Karpas-422 (cell line): Measurements from ENCODE around the gene PCP4L1. TPM values are rescaled to one million over a fixed set of nuclear protein-coding genes. Genes with fewer than 3 reads are reported as not detected.
A peak's percentile ranks its signal among the peaks of the same experiment; 100 is the strongest.

Source experiments
- DNase-seq: peaks from one replicate; pipeline ENCODE4 v3.0.0-alpha.2; 2015
- H2AFZ ChIP-seq: fragments of 200-600 bp; sonication (generic); 2 replicates; pipeline ENCODE4 v1.6.1; 2014; ENCODE audit warnings: antibody characterized with exemption, low read length, mixed read lengths
- H3K27ac ChIP-seq: fragments of 200-600 bp; sonication (generic); 2 replicates; pipeline ENCODE4 v1.5.1; 2014; ENCODE audit warnings: mild to moderate bottlenecking, low read length, moderate library complexity
- H3K27me3 ChIP-seq: fragments of 200-600 bp; sonication (generic); 2 replicates; pipeline ENCODE4 v1.6.1; 2014; ENCODE audit warnings: low read length, mixed read lengths
- H3K36me3 ChIP-seq: fragments of 200-600 bp; sonication (generic); 2 replicates; pipeline ENCODE4 v1.6.1; 2014; ENCODE audit warnings: low read length, mixed read lengths; ENCODE audit not compliant: insufficient read depth
- H3K4me1 ChIP-seq: fragments of 200-600 bp; sonication (generic); 2 replicates; pipeline ENCODE4 v1.6.1; 2014; ENCODE audit warnings: mild to moderate bottlenecking, low read length, mixed read lengths
- H3K4me2 ChIP-seq: fragments of 200-600 bp; sonication (generic); 2 replicates; pipeline ENCODE4 v1.6.1; 2014; ENCODE audit warnings: low read length, low read depth, mild to moderate bottlenecking; ENCODE audit not compliant: poor library complexity, severe bottlenecking
- H3K4me3 ChIP-seq: fragments of 200-600 bp; sonication (generic); 2 replicates; pipeline ENCODE4 v1.5.1; 2014; ENCODE audit warnings: mild to moderate bottlenecking, antibody characterized with exemption, low read length, mixed read lengths
- H3K79me2 ChIP-seq: fragments of 200-600 bp; sonication (generic); 2 replicates; pipeline ENCODE4 v1.6.1; 2014; ENCODE audit warnings: mild to moderate bottlenecking, low read length, mixed read lengths
- H3K9ac ChIP-seq: fragments of 200-600 bp; sonication (generic); 2 replicates; pipeline ENCODE4 v1.6.0; 2014; ENCODE audit warnings: low read length
- H3K9me2 ChIP-seq: fragments of 200-600 bp; sonication (generic), shearing (Covaris generic); replicated peaks from 2 replicates; pipeline ENCODE4 v1.6.0; 2014; ENCODE audit warnings: mild to moderate bottlenecking, low read length, moderate library complexity; ENCODE audit not compliant: insufficient read depth
- H3K9me3 ChIP-seq: fragments of 300-700, 200-600 bp; sonication (generic); 2 replicates; pipeline ENCODE4 v1.6.1; 2014; ENCODE audit warnings: low read length, mixed read lengths
- H4K20me1 ChIP-seq: fragments of 200-600 bp; sonication (generic); 2 replicates; pipeline ENCODE4 v1.6.1; 2014; ENCODE audit warnings: mild to moderate bottlenecking, antibody characterized with exemption, low read length, low read depth; ENCODE audit not compliant: insufficient read depth
- total RNA-seq: library from RNA; depleted of rRNA; stranded (reverse); fragments of >200 nt; shearing (Covaris generic); gene quantifications from 2 replicates; pipeline ENCODE4 v1.2.3, GENCODE V29; 2014; ENCODE audit warnings: low replicate concordance

PCP4L1 gene
- total RNA-seq, 1 experiment from 2014 or later, result not detected

GRCh38 chr1:161298116-161298515 lies 39.6 kb downstream of the PCP4L1 start:
- Histone ChIP-seq H3K9ac (no peak overlapping the region), H4K20me1 (no peaks in the 10 kb centered on the region), H3K4me3 (no peak overlapping the region), H3K4me1 (no peaks in the 10 kb centered on the region), H3K27ac (no peak overlapping the region), H3K36me3 (no peaks in the 10 kb centered on the region), H3K4me2 (no peak overlapping the region), H2AFZ (no peak overlapping the region), H3K9me3 (no peaks in the 10 kb centered on the region), H3K27me3 (no peaks in the 10 kb centered on the region), H3K79me2 (no peaks in the 10 kb centered on the region), H3K9me2 (no peaks in the 10 kb centered on the region)
- DNase-seq, result no peak

GRCh38 chr1:161299347-161299746 lies 40.8 kb downstream of the PCP4L1 start:
- no peak for DNase-seq
- no peak overlapping the region for H2AFZ ChIP-seq
- no peaks in the 10 kb centered on the region for H3K79me2 ChIP-seq
- H3K4me2 ChIP-seq, result no peak overlapping the region
- H3K9me2 ChIP-seq, result no peaks in the 10 kb centered on the region
- no peak overlapping the region for H3K4me3 ChIP-seq
- H3K36me3 ChIP-seq, result no peaks in the 10 kb centered on the region
- no peaks in the 10 kb centered on the region for H4K20me1 ChIP-seq
- H3K9ac ChIP-seq, result no peak overlapping the region
- no peak overlapping the region for H3K27ac ChIP-seq
- H3K27me3 ChIP-seq, result no peaks in the 10 kb centered on the region
- H3K9me3 ChIP-seq, result no peaks in the 10 kb centered on the region
- peaks cover 5% of the 10 kb centered on the region for H3K4me1 ChIP-seq

- Histone ChIP-seq H2AFZ (no peak overlapping the region), H3K79me2 (peaks cover 3% of the 10 kb centered on the region; the same call in 1 of the 2 replicates), H3K4me3 (no peak overlapping the region), H3K4me1 (peaks cover 16% of the 10 kb centered on the region), H3K9me3 (no peaks in the 10 kb centered on the region), H3K9me2 (no peaks in the 10 kb centered on the region), H3K36me3 (no peaks in the 10 kb centered on the region), H3K27ac (no peak overlapping the region), H3K9ac (no peak overlapping the region), H4K20me1 (no peaks in the 10 kb centered on the region), H3K4me2 (no peak overlapping the region), H3K27me3 (no peaks in the 10 kb centered on the region)
- no peak for DNase-seq
These were observed 41.9 kb downstream of the PCP4L1 start for GRCh38 chr1:161300478-161300877.

- Histone ChIP-seq H3K9ac (peak overlapping the region; percentile 89), H3K4me2 (peak overlapping the region; percentile 95), H3K36me3 (no peaks in the 10 kb centered on the region), H4K20me1 (no peaks in the 10 kb centered on the region), H2AFZ (peak overlapping the region; percentile 91; the same call in 1 of the 2 replicates), H3K27me3 (no peaks in the 10 kb centered on the region), H3K9me3 (no peaks in the 10 kb centered on the region), H3K79me2 (peaks cover 3% of the 10 kb centered on the region; the same call in 1 of the 2 replicates), H3K4me1 (peaks cover 34% of the 10 kb centered on the region), H3K9me2 (no peaks in the 10 kb centered on the region), H3K4me3 (peak overlapping the region; percentile 94), H3K27ac (no peak overlapping the region)
- no peak for DNase-seq
These were observed 46.7 kb downstream of the PCP4L1 start for GRCh38 chr1:161304927-161305866.

- H3K27ac ChIP-seq, result no peak overlapping the region
- DNase-seq, result peak; percentile 93
- H3K4me2 ChIP-seq, result peak overlapping the region; percentile 95
- H3K9ac ChIP-seq, result peak overlapping the region; percentile 89
- peaks cover 3% of the 10 kb centered on the region; the same call in 1 of the 2 replicates for H3K79me2 ChIP-seq
- no peaks in the 10 kb centered on the region for H3K27me3 ChIP-seq
- no peaks in the 10 kb centered on the region for H3K9me2 ChIP-seq
- H4K20me1 ChIP-seq, result no peaks in the 10 kb centered on the region
- H3K4me3 ChIP-seq, result peak overlapping the region; percentile 94
- H3K36me3 ChIP-seq, result no peaks in the 10 kb centered on the region
- peaks cover 34% of the 10 kb centered on the region for H3K4me1 ChIP-seq
- peak overlapping the region; percentile 91 for H2AFZ ChIP-seq
- no peaks in the 10 kb centered on the region for H3K9me3 ChIP-seq
These were observed 47.4 kb downstream of the PCP4L1 start for GRCh38 chr1:161305867-161306519.

GRCh38 chr1:161307230-161307768 lies 48.8 kb downstream of the PCP4L1 start:
- Histone ChIP-seq H3K9ac (peak overlapping the region; percentile 36; the same call in 1 of the 2 replicates), H3K4me3 (no peak overlapping the region; the same call in 1 of the 2 replicates), H3K27me3 (no peaks in the 10 kb centered on the region), H3K4me2 (peak overlapping the region; percentile 95), H3K9me2 (no peaks in the 10 kb centered on the region), H3K36me3 (no peaks in the 10 kb centered on the region), H3K27ac (no peak overlapping the region), H4K20me1 (no peaks in the 10 kb centered on the region), H3K79me2 (peaks cover 3% of the 10 kb centered on the region; the same call in 1 of the 2 replicates), H2AFZ (peak overlapping the region; percentile 42; the same call in 1 of the 2 replicates), H3K9me3 (no peaks in the 10 kb centered on the region), H3K4me1 (peaks cover 34% of the 10 kb centered on the region)
- DNase-seq, result peak; percentile 66

- no peaks in the 10 kb centered on the region for H3K27me3 ChIP-seq
- H3K4me2 ChIP-seq, result no peak overlapping the region
- H3K9ac ChIP-seq, result no peak overlapping the region
- H3K4me3 ChIP-seq, result no peak overlapping the region
- no peaks in the 10 kb centered on the region for H4K20me1 ChIP-seq
- no peaks in the 10 kb centered on the region for H3K36me3 ChIP-seq
- H3K4me1 ChIP-seq, result peaks cover 39% of the 10 kb centered on the region
- H3K9me2 ChIP-seq, result no peaks in the 10 kb centered on the region
- H2AFZ ChIP-seq, result no peak overlapping the region
- peaks cover 3% of the 10 kb centered on the region; the same call in 1 of the 2 replicates for H3K79me2 ChIP-seq
- DNase-seq, result no peak
- H3K27ac ChIP-seq, result no peak overlapping the region
- H3K9me3 ChIP-seq, result no peaks in the 10 kb centered on the region
These were observed 49.5 kb downstream of the PCP4L1 start for GRCh38 chr1:161307892-161308638.
